Left lung (tissue), 10 donors: ENCODE results near the gene EPHA10. TPM values are rescaled to one million over a fixed set of nuclear protein-coding genes. Genes with fewer than 3 reads are reported as not detected.

ENCODE experiments used
- ATAC-seq: fragments of 200-7000 bp; cut with Tn5 transposase; one replicate; pipeline ENCODE4 v1.9.1; 2020; ENCODE audit warnings: moderate library complexity
- DNase-seq, 4 donors: peaks; one replicate each; pipeline ENCODE4 v3.0.0-alpha.2; 2013 to 2020
- H3K27ac ChIP-seq, 2 donors: fragments of 200-600 bp; sonication (generic) in 1 of 2; one replicate each; pipeline versions ENCODE4 v1.5.0 to v1.8.0; 2020 to 2021
- H3K27me3 ChIP-seq, 2 donors: fragments of 200-600 bp; sonication (generic) in 1 of 2; one replicate each; pipeline versions ENCODE4 v1.5.0 to v1.8.0; 2020 to 2021
- H3K36me3 ChIP-seq, 2 donors: fragments of 200-600 bp; sonication (generic) in 1 of 2; one replicate each; pipeline versions ENCODE4 v1.5.0 to v1.8.0; 2020 to 2021
- H3K4me1 ChIP-seq, 2 donors: fragments of 200-600 bp; one replicate each; pipeline ENCODE4 v1.8.0; 2021
- H3K4me3 ChIP-seq, 2 donors: fragments of 200-600 bp; sonication (generic) in 1 of 2; one replicate each; pipeline versions ENCODE4 v1.5.0 to v1.8.0; 2020 to 2021; ENCODE audit warnings: mild to moderate bottlenecking in 1 of 2
- H3K9me3 ChIP-seq, 2 donors: fragments of 200-600 bp; sonication (generic) in 1 of 2; one replicate each; pipeline versions ENCODE4 v1.5.0 to v1.8.0; 2020 to 2021
- CTCF ChIP-seq, 2 donors: fragments of 200-600 bp; sonication (generic) in 1 of 2; IDR thresholded peaks; one replicate each; pipeline versions ENCODE4 v1.5.0 to v1.8.0; 2021; ENCODE audit warnings: antibody characterized with exemption in 2 of 2
- intact Hi-C, 2 donors: fragments of 100-400 bp; cut with DNase I; formaldehyde crosslinking; loops; one replicate each; pipeline versions ENCODE4 v1.11.2 to v1.14.2; 2022
- polyA plus RNA-seq, 6 donors: library from polyadenylated mRNA; unstranded; fragments of 120-200 nt; gene quantifications; one replicate each; pipeline ENCODE4 v1.2.1, GENCODE V29; 2013; ENCODE audit not compliant: insufficient read length in 6 of 6
- total RNA-seq, 2 donors: library from RNA; stranded (reverse); fragmentation: NEBNext Ultra II Directional; extraction: Animal tissue kit (Norgen Biotek cat#: 25700); gene quantifications; one replicate each; pipeline ENCODE4 v1.2.1, GENCODE V29; 2021
- donor health status: DM: no; HTN: yes; CAD: no.
- donor health status: DM: no; HTN: no; CAD: no.

EPHA10 gene
- total and polyA plus RNA-seq, 8 donors: 0.13 to 3.2 (median 0.22) TPM

- intact Hi-C loops: no loop called here
- TF ChIP-seq CTCF (IDR thresholded peaks at IDR 0.05): no peak
- Histone ChIP-seq H3K36me3 (peaks cover 0 to 34% of the 10 kb centered on the region in 2 donors), H3K4me1 (no peaks in the 10 kb centered on the region), H3K27ac (no peak overlapping the region), H3K4me3 (no peak overlapping the region), H3K9me3 (no peaks in the 10 kb centered on the region), H3K27me3 (no peaks in the 10 kb centered on the region)
- DNase-seq (no peak), ATAC-seq (no peak)
Measured at GRCh38 chr1:37699147-37699546, 65.8 kb downstream of the EPHA10 start.

- Histone ChIP-seq H3K36me3 (peaks cover 0 to 21% of the 10 kb centered on the region in 2 donors), H3K9me3 (no peaks in the 10 kb centered on the region), H3K4me1 (peaks cover 2 to 3% of the 10 kb centered on the region in 2 donors), H3K27me3 (no peaks in the 10 kb centered on the region), H3K27ac (no peak overlapping the region), H3K4me3 (no peak overlapping the region)
- no peak for DNase-seq
- no peak for TF ChIP-seq CTCF (IDR thresholded peaks at IDR 0.05)
- intact Hi-C loops: no loop called here
- ATAC-seq: no peak
Measured at GRCh38 chr1:37697737-37698136, 67.2 kb downstream of the EPHA10 start.

- TF ChIP-seq CTCF (IDR thresholded peaks at IDR 0.05): no peak
- DNase-seq: no peak
- H3K36me3 ChIP-seq: peaks cover 0 to 16% of the 10 kb centered on the region in 2 donors
- intact Hi-C loops: no loop called here
- peaks cover 4 to 5% of the 10 kb centered on the region in 2 donors for H3K4me1 ChIP-seq
- no peaks in the 10 kb centered on the region for H3K9me3 ChIP-seq
- ATAC-seq: no peak
- H3K27me3 ChIP-seq: no peaks in the 10 kb centered on the region
- H3K27ac ChIP-seq: no peak overlapping the region
- no peak overlapping the region for H3K4me3 ChIP-seq
Measured at GRCh38 chr1:37697090-37697489, 67.8 kb downstream of the EPHA10 start.

GRCh38 chr1:37692834-37693175 is 72.1 kb downstream of the EPHA10 start:
- ATAC-seq (no peak), DNase-seq (no peak)
- H3K27me3 ChIP-seq: no peaks in the 10 kb centered on the region
- H3K9me3 ChIP-seq: no peaks in the 10 kb centered on the region
- intact Hi-C loops: no loop called here
- peak overlapping the region in 1 of 2 donors; percentile 82 for H3K27ac ChIP-seq
- peaks cover 0 to 11% of the 10 kb centered on the region in 2 donors for H3K36me3 ChIP-seq
- peak overlapping the region; percentile 57 to 74 for H3K4me3 ChIP-seq
- H3K4me1 ChIP-seq: peaks cover 20 to 36% of the 10 kb centered on the region in 2 donors
- TF ChIP-seq CTCF (IDR thresholded peaks at IDR 0.05): no peak

GRCh38 chr1:37692078-37692833 is 72.7 kb downstream of the EPHA10 start, which contains the start of gene CDCA8:
Gene CDCA8 (plus strand): TSS chr1:37692516. CDS start chr1:37692691, 175 bp downstream.
- intact Hi-C loops: no loop called here

More at GRCh38 chr1:37692078-37692833, 72.7 kb downstream of the EPHA10 start, which contains the start of gene CDCA8:
- H3K9me3 ChIP-seq: no peaks in the 10 kb centered on the region
- peak within 1 kb of the TSS; percentile 57 to 74 for H3K4me3 ChIP-seq
- TF ChIP-seq CTCF (IDR thresholded peaks at IDR 0.05): peak; percentile 23 to 70
- peak within 1 kb of the TSS in 1 of 2 donors; percentile 82 for H3K27ac ChIP-seq
- ATAC-seq (peak; percentile 95), DNase-seq (peak; percentile 96 to 99 (median 98))
- H3K4me1 ChIP-seq: peaks cover 20 to 36% of the 10 kb centered on the region in 2 donors
- peaks cover 0 to 17% of the 10 kb centered on the region in 2 donors for H3K36me3 ChIP-seq
- H3K27me3 ChIP-seq: no peaks in the 10 kb centered on the region
